Measurements from ENCODE around the gene GALNTL6. TPM values are rescaled to one million over a fixed set of nuclear protein-coding genes. Genes with fewer than 3 reads are reported as not detected.

The GALNTL6 gene
- total RNA-seq, 1 donor from 2014 or later, result not detected

- no peaks in the 10 kb centered on the region for H3K27me3 ChIP-seq (ENCODE audit: control insufficient read depth, insufficient read depth, low read length)
- no peaks in the 10 kb centered on the region for H3K36me3 ChIP-seq (ENCODE audit: control insufficient read depth, insufficient read depth, low read length)
- FAIRE-seq (no peak), DNase-seq (ENCODE audit: low read depth) (no peak)
- TF ChIP-seq CTCF (IDR thresholded peaks at IDR 0.05; ENCODE audit: insufficient read depth, low read length, severe bottlenecking), result no peak
- H3K4me3 ChIP-seq (ENCODE audit: low read depth, low read length), result no peak overlapping the region
Measured at GRCh38 chr4:172497321-172497720, 684.1 kb downstream of the GALNTL6 start.

GRCh38 chr4:172514011-172514410 lies 700.8 kb downstream of the GALNTL6 start:
- H3K4me3 ChIP-seq (ENCODE audit: low read depth, low read length), result no peak overlapping the region
- no peak for FAIRE-seq
- no peaks in the 10 kb centered on the region for H3K27me3 ChIP-seq (ENCODE audit: control insufficient read depth, insufficient read depth, low read length)
- no peak for TF ChIP-seq CTCF (IDR thresholded peaks at IDR 0.05; ENCODE audit: insufficient read depth, low read length, severe bottlenecking)
- no peaks in the 10 kb centered on the region for H3K36me3 ChIP-seq (ENCODE audit: control insufficient read depth, insufficient read depth, low read length)
- DNase-seq (ENCODE audit: low read depth), result no peak

DNA sequence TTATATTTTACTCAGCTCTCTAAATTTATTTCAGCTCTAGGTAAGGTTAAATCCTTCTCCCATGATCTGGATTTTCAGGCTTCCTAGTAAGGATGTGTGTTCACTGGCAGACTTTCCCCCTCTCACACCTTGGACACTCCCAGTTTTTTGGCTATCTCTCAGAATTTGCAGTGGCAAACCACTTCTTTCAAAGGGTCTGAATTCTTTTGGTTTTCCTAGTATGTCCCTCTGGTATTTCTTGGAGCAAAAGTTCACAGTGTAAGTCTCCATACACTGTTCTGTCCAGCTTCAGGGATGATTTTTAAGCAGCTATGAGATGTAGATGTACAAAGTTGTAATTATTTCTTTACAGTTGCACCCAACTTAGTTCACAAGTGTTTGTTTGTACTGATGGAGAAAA lies 701.6 kb downstream of the GALNTL6 start:
- FAIRE-seq, result no peak
- Histone ChIP-seq H3K36me3 (ENCODE audit: control insufficient read depth, insufficient read depth, low read length) (no peaks in the 10 kb centered on the region), H3K27me3 (ENCODE audit: control insufficient read depth, insufficient read depth, low read length) (no peaks in the 10 kb centered on the region), H3K4me3 (ENCODE audit: low read depth, low read length) (no peak overlapping the region)
- DNase-seq (ENCODE audit: low read depth), result no peak
- no peak for TF ChIP-seq CTCF (IDR thresholded peaks at IDR 0.05; ENCODE audit: insufficient read depth, low read length, severe bottlenecking)

- no peaks in the 10 kb centered on the region for H3K36me3 ChIP-seq (ENCODE audit: control insufficient read depth, insufficient read depth, low read length)
- H3K4me3 ChIP-seq (ENCODE audit: low read depth, low read length), result no peak overlapping the region
- no peak for FAIRE-seq
- H3K27me3 ChIP-seq (ENCODE audit: control insufficient read depth, insufficient read depth, low read length), result no peaks in the 10 kb centered on the region
- TF ChIP-seq CTCF (IDR thresholded peaks at IDR 0.05; ENCODE audit: insufficient read depth, low read length, severe bottlenecking), result no peak
- DNase-seq (ENCODE audit: low read depth), result no peak
Measured at GRCh38 chr4:172515266-172515879, 702.2 kb downstream of the GALNTL6 start.

- Histone ChIP-seq H3K27me3 (ENCODE audit: control insufficient read depth, insufficient read depth, low read length) (no peaks in the 10 kb centered on the region), H3K4me3 (ENCODE audit: low read depth, low read length) (no peak overlapping the region), H3K36me3 (ENCODE audit: control insufficient read depth, insufficient read depth, low read length) (no peaks in the 10 kb centered on the region)
- no peak for TF ChIP-seq CTCF (IDR thresholded peaks at IDR 0.05; ENCODE audit: insufficient read depth, low read length, severe bottlenecking)
- no peak for DNase-seq (ENCODE audit: low read depth)
- FAIRE-seq, result no peak
Measured at GRCh38 chr4:172517391-172517790, 704.2 kb downstream of the GALNTL6 start.

GRCh38 chr4:172521248-172521647 lies 708.0 kb downstream of the GALNTL6 start:
- Histone ChIP-seq H3K36me3 (ENCODE audit: control insufficient read depth, insufficient read depth, low read length) (no peaks in the 10 kb centered on the region), H3K27me3 (ENCODE audit: control insufficient read depth, insufficient read depth, low read length) (no peaks in the 10 kb centered on the region), H3K4me3 (ENCODE audit: low read depth, low read length) (no peak overlapping the region)
- no peak for DNase-seq (ENCODE audit: low read depth)
- TF ChIP-seq CTCF (IDR thresholded peaks at IDR 0.05; ENCODE audit: insufficient read depth, low read length, severe bottlenecking), result no peak
- no peak for FAIRE-seq
